ENCODE measurements around the gene MIP. TPM values are rescaled to one million over a fixed set of nuclear protein-coding genes. Genes with fewer than 3 reads are reported as not detected.
"Not testable (repeated sequence)": the region's sequence is repeated elsewhere in the genome, so short reads cannot be mapped to it uniquely, and the experiment has no call there.

Gene MIP
- total and polyA plus RNA-seq, 2 donors (not counting 1 experiment from before 2014, with no cell fraction given) = not detected

- H2AFZ ChIP-seq (ENCODE audit: low read length) = no peak overlapping the region
- no peak for DNase-seq (ENCODE audit: low read depth in 2 of 2)
- H3K9me3 ChIP-seq (ENCODE audit: control insufficient read depth, insufficient read depth, low read depth, low read length) = no peaks in the 10 kb centered on the region
- no peak overlapping the region for H3K27ac ChIP-seq (ENCODE audit: insufficient read depth, low read length)
- no peaks in the 10 kb centered on the region for H3K4me1 ChIP-seq (ENCODE audit: control insufficient read depth, extremely low read depth, insufficient read depth, low read length)
- no peak overlapping the region for H3K4me3 ChIP-seq (replicated peaks in 1 of 4; ENCODE audit: control extremely low read depth in 1 of 4, insufficient read depth in 1 of 4, low read depth in 3 of 4, low read length in 4 of 4)
- no peaks in the 10 kb centered on the region for H3K79me2 ChIP-seq (ENCODE audit: control insufficient read depth, insufficient read depth, low read length)
- no peak overlapping the region for H3K4me2 ChIP-seq (ENCODE audit: extremely low read depth, insufficient read depth, low read length)
- H3K9ac ChIP-seq (ENCODE audit: insufficient read depth, low read length) = no peak overlapping the region
- peaks cover 2% of the 10 kb centered on the region for H3K36me3 ChIP-seq (ENCODE audit: control insufficient read depth, insufficient read depth, low read length)
- H4K20me1 ChIP-seq (ENCODE audit: control insufficient read depth, extremely low read depth, insufficient read depth, low read length) = no peaks in the 10 kb centered on the region
- TF ChIP-seq CTCF (conservative IDR thresholded peaks at IDR 0.05 in 1 of 2, IDR thresholded peaks at IDR 0.05 in 1 of 2; ENCODE audit: low read depth in 1 of 2, low read length in 2 of 2) (no peak), EZH2 (IDR thresholded peaks at IDR 0.05; ENCODE audit: low read length, missing control alignments) (no peak)
- H3K27me3 ChIP-seq (ENCODE audit: control insufficient read depth, insufficient read depth, low read length) = no peaks in the 10 kb centered on the region
Measured at GRCh38 chr12:56411781-56412639, 42.4 kb downstream of the MIP start.

GRCh38 chr12:56410768-56411167 lies 43.7 kb downstream of the MIP start:
- H3K4me1 ChIP-seq (ENCODE audit: control insufficient read depth, extremely low read depth, insufficient read depth, low read length) = no peaks in the 10 kb centered on the region
- H4K20me1 ChIP-seq (ENCODE audit: control insufficient read depth, extremely low read depth, insufficient read depth, low read length) = no peaks in the 10 kb centered on the region
- no peak for DNase-seq (ENCODE audit: low read depth in 2 of 2)
- no peak overlapping the region for H3K4me3 ChIP-seq (replicated peaks in 1 of 4; ENCODE audit: control extremely low read depth in 1 of 4, insufficient read depth in 1 of 4, low read depth in 3 of 4, low read length in 4 of 4)
- H3K9me3 ChIP-seq (ENCODE audit: control insufficient read depth, insufficient read depth, low read depth, low read length) = no peaks in the 10 kb centered on the region
- H3K27ac ChIP-seq (ENCODE audit: insufficient read depth, low read length) = no peak overlapping the region
- no peaks in the 10 kb centered on the region for H3K36me3 ChIP-seq (ENCODE audit: control insufficient read depth, insufficient read depth, low read length)
- H3K27me3 ChIP-seq (ENCODE audit: control insufficient read depth, insufficient read depth, low read length) = no peaks in the 10 kb centered on the region
- no peak overlapping the region for H3K4me2 ChIP-seq (ENCODE audit: extremely low read depth, insufficient read depth, low read length)
- H3K9ac ChIP-seq (ENCODE audit: insufficient read depth, low read length) = no peak overlapping the region
- no peak for TF ChIP-seq EZH2 (IDR thresholded peaks at IDR 0.05; ENCODE audit: low read length, missing control alignments)
- TF ChIP-seq CTCF (conservative IDR thresholded peaks at IDR 0.05 in 1 of 2, IDR thresholded peaks at IDR 0.05 in 1 of 2; ENCODE audit: low read depth in 1 of 2, low read length in 2 of 2) = no peak
- H2AFZ ChIP-seq (ENCODE audit: low read length) = no peak overlapping the region
- no peaks in the 10 kb centered on the region for H3K79me2 ChIP-seq (ENCODE audit: control insufficient read depth, insufficient read depth, low read length)

- H3K79me2 ChIP-seq (ENCODE audit: control insufficient read depth, insufficient read depth, low read length) = no peaks in the 10 kb centered on the region
- no peaks in the 10 kb centered on the region for H3K4me1 ChIP-seq (ENCODE audit: control insufficient read depth, extremely low read depth, insufficient read depth, low read length)
- no peaks in the 10 kb centered on the region for H3K36me3 ChIP-seq (ENCODE audit: control insufficient read depth, insufficient read depth, low read length)
- H3K9ac ChIP-seq (ENCODE audit: insufficient read depth, low read length) = no peak overlapping the region
- no peak overlapping the region for H2AFZ ChIP-seq (ENCODE audit: low read length)
- H3K27ac ChIP-seq (ENCODE audit: insufficient read depth, low read length) = no peak overlapping the region
- H4K20me1 ChIP-seq (ENCODE audit: control insufficient read depth, extremely low read depth, insufficient read depth, low read length) = no peaks in the 10 kb centered on the region
- TF ChIP-seq EZH2 (IDR thresholded peaks at IDR 0.05; ENCODE audit: low read length, missing control alignments) = no peak
- TF ChIP-seq CTCF (conservative IDR thresholded peaks at IDR 0.05 in 1 of 2, IDR thresholded peaks at IDR 0.05 in 1 of 2; ENCODE audit: low read depth in 1 of 2, low read length in 2 of 2) = no peak
- H3K27me3 ChIP-seq (ENCODE audit: control insufficient read depth, insufficient read depth, low read length) = no peaks in the 10 kb centered on the region
- no peak overlapping the region for H3K4me2 ChIP-seq (ENCODE audit: extremely low read depth, insufficient read depth, low read length)
- H3K4me3 ChIP-seq (replicated peaks in 1 of 4; ENCODE audit: control extremely low read depth in 1 of 4, insufficient read depth in 1 of 4, low read depth in 3 of 4, low read length in 4 of 4) = no peak overlapping the region
- DNase-seq (ENCODE audit: low read depth in 2 of 2) = no peak
- H3K9me3 ChIP-seq (ENCODE audit: control insufficient read depth, insufficient read depth, low read depth, low read length) = no peaks in the 10 kb centered on the region
Measured at GRCh38 chr12:56408799-56409417, 45.5 kb downstream of the MIP start.

GRCh38 chr12:56404227-56404626 lies 50.2 kb downstream of the MIP start:
- not testable (repeated sequence) for H3K9ac ChIP-seq (ENCODE audit: insufficient read depth, low read length); H3K27me3 ChIP-seq (ENCODE audit: control insufficient read depth, insufficient read depth, low read length); H3K27ac ChIP-seq (ENCODE audit: insufficient read depth, low read length); H3K4me3 ChIP-seq (replicated peaks in 1 of 4; ENCODE audit: control extremely low read depth in 1 of 4, insufficient read depth in 1 of 4, low read depth in 3 of 4, low read length in 4 of 4); H3K36me3 ChIP-seq (ENCODE audit: control insufficient read depth, insufficient read depth, low read length); H3K4me2 ChIP-seq (ENCODE audit: extremely low read depth, insufficient read depth, low read length); H2AFZ ChIP-seq (ENCODE audit: low read length); H3K79me2 ChIP-seq (ENCODE audit: control insufficient read depth, insufficient read depth, low read length); DNase-seq (ENCODE audit: low read depth in 2 of 2); H3K9me3 ChIP-seq (ENCODE audit: control insufficient read depth, insufficient read depth, low read depth, low read length); H4K20me1 ChIP-seq (ENCODE audit: control insufficient read depth, extremely low read depth, insufficient read depth, low read length); H3K4me1 ChIP-seq (ENCODE audit: control insufficient read depth, extremely low read depth, insufficient read depth, low read length)
